DOHH2 (cell line): ENCODE results near the gene AGBL4.

ENCODE experiments used
- H3F3A ChIP-seq: fragments of 200-600 bp; sonication (generic), shearing (Covaris generic); 2 replicates; pipeline ENCODE4 v1.6.0; 2016; ENCODE audit warnings: antibody characterized with exemption, mild to moderate bottlenecking; ENCODE audit not compliant: control insufficient read depth, insufficient read depth
- H3K27ac ChIP-seq: fragments of 200-600 bp; sonication (generic); 2 replicates; pipeline ENCODE4 v1.5.1; 2014; ENCODE audit warnings: low read depth, mild to moderate bottlenecking, low read length, moderate library complexity
- H3K27me3 ChIP-seq: fragments of 200-600 bp; sonication (generic); 2 replicates; pipeline ENCODE4 v1.6.1; 2014; ENCODE audit warnings: mild to moderate bottlenecking, low read length, mixed read lengths; ENCODE audit not compliant: control insufficient read depth
- H3K36me3 ChIP-seq: fragments of 200-600 bp; sonication (generic); 2 replicates; pipeline ENCODE4 v1.6.1; 2014; ENCODE audit warnings: mild to moderate bottlenecking, low read length, moderate library complexity, mixed read lengths; ENCODE audit not compliant: control insufficient read depth
- H3K4me1 ChIP-seq: fragments of 200-600 bp; sonication (generic); 2 replicates; pipeline ENCODE4 v1.6.1; 2014; ENCODE audit warnings: mild to moderate bottlenecking, low read length, mixed read lengths; ENCODE audit not compliant: control insufficient read depth
- H3K4me2 ChIP-seq: fragments of 200-600 bp; sonication (generic); 2 replicates; pipeline ENCODE4 v1.6.0; 2014; ENCODE audit warnings: mild to moderate bottlenecking, low read length, moderate library complexity
- H3K4me3 ChIP-seq: fragments of 200-600 bp; sonication (generic); 2 replicates; pipeline ENCODE4 v1.5.1; 2014; ENCODE audit warnings: mild to moderate bottlenecking, low read length, mixed read lengths
- H3K79me2 ChIP-seq: fragments of 200-600 bp; sonication (generic); 2 replicates; pipeline ENCODE4 v1.6.1; 2014; ENCODE audit warnings: mild to moderate bottlenecking, low read length, mixed read lengths; ENCODE audit not compliant: control insufficient read depth
- H3K9me2 ChIP-seq: fragments of 200-600 bp; sonication (generic); replicated peaks from 2 replicates; pipeline ENCODE4 v1.6.1; 2014; ENCODE audit warnings: mild to moderate bottlenecking, low read length, mixed read lengths; ENCODE audit not compliant: control insufficient read depth
- H3K9me3 ChIP-seq: fragments of 200-600 bp; sonication (generic); 2 replicates; pipeline ENCODE4 v1.6.1; 2014; ENCODE audit warnings: antibody characterized with exemption, low read length, mixed read lengths; ENCODE audit not compliant: control insufficient read depth, insufficient read depth
- H4K20me1 ChIP-seq: fragments of 200-600 bp; sonication (generic); 2 replicates; pipeline ENCODE4 v1.6.0; 2014; ENCODE audit warnings: low read depth, mild to moderate bottlenecking, antibody characterized with exemption, low read length, moderate library complexity; ENCODE audit not compliant: control insufficient read depth, insufficient read depth
- CTCF ChIP-seq: fragments of 200-600 bp; sonication (generic); IDR thresholded peaks from one replicate; pipeline ENCODE4 v1.5.1; 2014; ENCODE audit warnings: antibody characterized with exemption, mild to moderate bottlenecking, low read depth, low read length; ENCODE audit not compliant: poor library complexity, severe bottlenecking
- EZH2phosphoT487 ChIP-seq: fragments of 200-600 bp; sonication (generic); IDR thresholded peaks from 2 replicates; pipeline ENCODE4 v1.6.1; 2017; ENCODE audit warnings: borderline replicate concordance, mild to moderate bottlenecking, antibody characterized with exemption, low read length, moderate library complexity, mixed read lengths

Gene AGBL4

GRCh38 chr1:48556186-48556850, 1467.4 kb downstream of the AGBL4 start:
- Histone ChIP-seq H3K4me3 (no peak overlapping the region), H3K79me2 (no peaks in the 10 kb centered on the region), H3K36me3 (no peaks in the 10 kb centered on the region), H3K27ac (no peak overlapping the region), H3F3A (no peaks in the 10 kb centered on the region), H3K9me2 (no peaks in the 10 kb centered on the region), H3K4me2 (no peak overlapping the region), H3K27me3 (peaks cover 8% of the 10 kb centered on the region; the same call in 1 of the 2 replicates), H3K9me3 (no peaks in the 10 kb centered on the region), H3K4me1 (no peaks in the 10 kb centered on the region), H4K20me1 (no peaks in the 10 kb centered on the region)
- no peak for TF ChIP-seq CTCF
- TF ChIP-seq EZH2phosphoT487 = no peak

GRCh38 chr1:48555271-48555670, 1468.5 kb downstream of the AGBL4 start:
- Histone ChIP-seq H3K79me2 (no peaks in the 10 kb centered on the region), H3K9me2 (no peaks in the 10 kb centered on the region), H3F3A (no peaks in the 10 kb centered on the region), H3K27me3 (peaks cover 8% of the 10 kb centered on the region; the same call in 1 of the 2 replicates), H3K4me1 (no peaks in the 10 kb centered on the region), H3K4me3 (no peak overlapping the region), H3K9me3 (no peaks in the 10 kb centered on the region), H3K36me3 (no peaks in the 10 kb centered on the region), H3K4me2 (no peak overlapping the region), H3K27ac (no peak overlapping the region), H4K20me1 (no peaks in the 10 kb centered on the region)
- no peak for TF ChIP-seq EZH2phosphoT487
- TF ChIP-seq CTCF = no peak

GRCh38 chr1:48552903-48553606, 1470.7 kb downstream of the AGBL4 start:
- Histone ChIP-seq H4K20me1 (no peaks in the 10 kb centered on the region), H3K36me3 (no peaks in the 10 kb centered on the region), H3K9me2 (no peaks in the 10 kb centered on the region), H3K27me3 (no peaks in the 10 kb centered on the region), H3K79me2 (no peaks in the 10 kb centered on the region), H3K4me1 (no peaks in the 10 kb centered on the region), H3K4me3 (no peak overlapping the region), H3F3A (no peaks in the 10 kb centered on the region), H3K4me2 (no peak overlapping the region), H3K9me3 (no peaks in the 10 kb centered on the region), H3K27ac (no peak overlapping the region)
- TF ChIP-seq CTCF (no peak), EZH2phosphoT487 (no peak)
